CD4-positive, alpha-beta T cell (primary cell): ENCODE results near the gene BRF1. TPM values are rescaled to one million over a fixed set of nuclear protein-coding genes. Genes with fewer than 3 reads are reported as not detected.

ENCODE experiments used
- ATAC-seq: fragments of 200-7000 bp; cut with Tn5 transposase; one replicate; pipeline ENCODE4 v1.10.0; 2022; ENCODE audit warnings: mild to moderate bottlenecking; ENCODE audit not compliant: poor library complexity
- CTCF ChIA-PET: fragments of 350-600 bp; sonication (Branson Sonifier 250); formaldehyde crosslinking; loops from one replicate; lab custom pipeline; 2021; ENCODE audit warnings: antibody characterized with exemption, inconsistent platforms; lab: Charles Lee
- POLR2A ChIA-PET: fragments of 350-600 bp; sonication (Branson Sonifier 250); formaldehyde crosslinking; loops from one replicate; lab custom pipeline; 2021; ENCODE audit warnings: antibody characterized with exemption, inconsistent platforms; lab: Charles Lee
- DNase-seq, 14 experiments: peaks; one replicate each; pipeline ENCODE4 v3.0.0-alpha.2; 2013 to 2020; ENCODE audit warnings: mixed read lengths in 2 of 14
- H3K27ac ChIP-seq, 2 donors: one replicate each; pipeline versions ENCODE4 v1.5.1 to v1.7.0; 2013; ENCODE audit warnings: low read length in 2 of 2, low read depth in 1 of 2, mild to moderate bottlenecking in 1 of 2
- H3K27me3 ChIP-seq, 2 experiments: 1 replicate in 1 of 2; 2 replicates in 1 of 2; pipeline versions ENCODE4 v1.6.1 to v1.7.0; 2013; ENCODE audit warnings: low read length in 2 of 2, control low read depth in 1 of 2, mild to moderate bottlenecking in 1 of 2, moderate library complexity in 1 of 2; ENCODE audit not compliant: insufficient read depth in 2 of 2, control insufficient read depth in 1 of 2
- H3K36me3 ChIP-seq: one replicate; pipeline ENCODE4 v1.6.1; 2013; ENCODE audit warnings: low read length, control low read depth; ENCODE audit not compliant: insufficient read depth
- H3K4me1 ChIP-seq: one replicate; pipeline ENCODE4 v1.6.1; 2013; ENCODE audit warnings: low read length, control low read depth; ENCODE audit not compliant: insufficient read depth
- H3K4me3 ChIP-seq: one replicate; pipeline ENCODE4 v1.5.1; 2013; ENCODE audit warnings: mild to moderate bottlenecking, low read length, moderate library complexity
- H3K9me3 ChIP-seq, 2 experiments: 1 replicate in 1 of 2; 2 replicates in 1 of 2; pipeline versions ENCODE4 v1.6.1 to v1.7.0; 2013; ENCODE audit warnings: low read length in 2 of 2, mild to moderate bottlenecking in 2 of 2, control low read depth in 1 of 2, moderate library complexity in 1 of 2; ENCODE audit not compliant: control insufficient read depth in 1 of 2, insufficient read depth in 1 of 2
- H3K27ac Mint-ChIP-seq: one replicate; pipeline ENCODE4 v1.8.0; 2020; ENCODE audit warnings: mixed read lengths
- H3K27me3 Mint-ChIP-seq: one replicate; pipeline ENCODE4 v1.8.0; 2021; ENCODE audit warnings: mixed read lengths
- H3K36me3 Mint-ChIP-seq: one replicate; pipeline ENCODE4 v1.8.0; 2021; ENCODE audit warnings: low read depth, mixed read lengths
- H3K4me1 Mint-ChIP-seq: one replicate; pipeline ENCODE4 v1.8.0; 2021; ENCODE audit warnings: low read depth, mixed read lengths
- H3K4me3 Mint-ChIP-seq: one replicate; pipeline ENCODE4 v1.8.0; 2020; ENCODE audit warnings: mild to moderate bottlenecking, mixed read lengths
- H3K9me3 Mint-ChIP-seq: one replicate; pipeline ENCODE4 v1.8.0; 2020; ENCODE audit warnings: mixed read lengths
- intact Hi-C, 2 experiments: fragments of 100-400 bp; cut with DNase I in 1 of 2; cut with micrococcal nuclease in 1 of 2; formaldehyde crosslinking; loops; one replicate each; pipeline versions ENCODE4 v1.15.1 to v1.9.0; 2023 to 2025; cut with DNase I, micrococcal nuclease
- total RNA-seq, 174 experiments: library from RNA in 2 of 174; stranded (reverse) in 2 of 174; gene quantifications; one replicate each; pipeline ENCODE4 v1.2.3 and lab custom pipeline; 2021 to 2026
- TF ChIP-seq, protein P1 (sequence below): fragments of 200-600 bp; IDR thresholded peaks from one replicate; pipeline ENCODE4 v1.8.0; 2022; ENCODE audit warnings: antibody characterized with exemption, mild to moderate bottlenecking

Gene BRF1
- total RNA-seq, 2 experiments from 2014 or later, result 77.4 to 77.7 TPM

DNA sequence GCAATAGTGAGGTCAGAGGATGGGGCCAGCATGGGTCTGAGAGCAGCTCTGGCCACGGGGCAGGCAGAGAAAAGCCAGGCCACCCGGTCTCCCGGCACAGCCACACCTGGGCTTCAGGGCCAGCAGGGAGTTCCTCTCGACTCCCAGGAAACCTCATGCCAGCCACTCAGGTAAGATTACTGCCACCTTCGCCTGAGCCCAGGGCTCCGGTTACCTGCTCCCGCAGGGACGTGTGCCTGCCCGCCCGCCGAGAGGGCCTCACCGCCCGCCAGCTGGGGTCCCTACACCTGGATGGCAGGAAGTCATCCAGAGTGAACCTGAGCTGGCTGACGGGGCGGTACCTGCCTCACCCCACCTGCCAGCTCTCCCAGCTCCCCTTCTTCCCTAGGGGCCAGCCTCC is 139.5 kb downstream of the BRF1 start:
- Mint-ChIP-seq H3K27ac (no peak overlapping the region), H3K36me3 (no peaks in the 10 kb centered on the region), H3K9me3 (no peaks in the 10 kb centered on the region), H3K27me3 (peaks cover 5% of the 10 kb centered on the region), H3K4me3 (no peak overlapping the region), H3K4me1 (no peaks in the 10 kb centered on the region)
- no peaks in the 10 kb centered on the region for H3K4me1 ChIP-seq
- peaks cover 2 to 3% of the 10 kb centered on the region in 2 experiments for H3K27me3 ChIP-seq
- no peak for DNase-seq
- ChIA-PET CTCF (no interaction called here), POLR2A (no interaction called here)
- H3K36me3 ChIP-seq, result no peaks in the 10 kb centered on the region
- intact Hi-C loops, result no loop called here
- TF ChIP-seq, protein P1, sequence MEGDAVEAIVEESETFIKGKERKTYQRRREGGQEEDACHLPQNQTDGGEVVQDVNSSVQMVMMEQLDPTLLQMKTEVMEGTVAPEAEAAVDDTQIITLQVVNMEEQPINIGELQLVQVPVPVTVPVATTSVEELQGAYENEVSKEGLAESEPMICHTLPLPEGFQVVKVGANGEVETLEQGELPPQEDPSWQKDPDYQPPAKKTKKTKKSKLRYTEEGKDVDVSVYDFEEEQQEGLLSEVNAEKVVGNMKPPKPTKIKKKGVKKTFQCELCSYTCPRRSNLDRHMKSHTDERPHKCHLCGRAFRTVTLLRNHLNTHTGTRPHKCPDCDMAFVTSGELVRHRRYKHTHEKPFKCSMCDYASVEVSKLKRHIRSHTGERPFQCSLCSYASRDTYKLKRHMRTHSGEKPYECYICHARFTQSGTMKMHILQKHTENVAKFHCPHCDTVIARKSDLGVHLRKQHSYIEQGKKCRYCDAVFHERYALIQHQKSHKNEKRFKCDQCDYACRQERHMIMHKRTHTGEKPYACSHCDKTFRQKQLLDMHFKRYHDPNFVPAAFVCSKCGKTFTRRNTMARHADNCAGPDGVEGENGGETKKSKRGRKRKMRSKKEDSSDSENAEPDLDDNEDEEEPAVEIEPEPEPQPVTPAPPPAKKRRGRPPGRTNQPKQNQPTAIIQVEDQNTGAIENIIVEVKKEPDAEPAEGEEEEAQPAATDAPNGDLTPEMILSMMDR, result no peak
- H3K27ac ChIP-seq, result no peak overlapping the region
- H3K9me3 ChIP-seq, result peaks cover 0 to 11% of the 10 kb centered on the region in 2 experiments
- no peak overlapping the region for H3K4me3 ChIP-seq
- no peak for ATAC-seq

DNA sequence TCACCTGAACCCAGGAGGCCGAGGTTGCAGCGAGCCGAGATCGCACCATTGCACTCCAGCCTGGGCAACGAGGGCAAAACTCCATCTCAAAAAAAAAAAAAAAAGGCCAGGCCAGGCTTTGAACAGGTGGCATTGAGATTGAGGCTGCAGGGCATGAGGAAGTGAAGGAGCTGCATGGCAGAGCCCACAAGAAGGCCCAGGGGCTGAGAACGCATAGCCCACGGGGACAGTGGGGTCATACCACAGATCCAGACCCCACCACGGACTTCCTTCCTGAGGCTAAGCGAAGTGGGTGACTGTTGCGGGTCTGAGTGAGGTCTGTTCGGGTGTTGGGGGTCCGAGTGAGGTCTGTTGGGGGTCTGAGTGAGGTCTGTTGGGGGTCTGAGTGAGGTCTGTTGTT is 140.0 kb downstream of the BRF1 start:
- Mint-ChIP-seq H3K9me3 (no peaks in the 10 kb centered on the region), H3K4me3 (no peak overlapping the region), H3K27me3 (peaks cover 5% of the 10 kb centered on the region), H3K36me3 (no peaks in the 10 kb centered on the region), H3K4me1 (no peaks in the 10 kb centered on the region), H3K27ac (no peak overlapping the region)
- no peaks in the 10 kb centered on the region for H3K4me1 ChIP-seq
- no peak for DNase-seq
- H3K9me3 ChIP-seq, result peaks cover 0 to 5% of the 10 kb centered on the region in 2 experiments
- H3K4me3 ChIP-seq, result no peak overlapping the region
- no peak for ATAC-seq
- no peaks in the 10 kb centered on the region for H3K36me3 ChIP-seq
- no peaks in the 10 kb centered on the region for H3K27me3 ChIP-seq
- intact Hi-C loops, result no loop called here
- H3K27ac ChIP-seq, result no peak overlapping the region
- TF ChIP-seq, protein P1, result no peak
- ChIA-PET CTCF (no interaction called here), POLR2A (no interaction called here)

DNA sequence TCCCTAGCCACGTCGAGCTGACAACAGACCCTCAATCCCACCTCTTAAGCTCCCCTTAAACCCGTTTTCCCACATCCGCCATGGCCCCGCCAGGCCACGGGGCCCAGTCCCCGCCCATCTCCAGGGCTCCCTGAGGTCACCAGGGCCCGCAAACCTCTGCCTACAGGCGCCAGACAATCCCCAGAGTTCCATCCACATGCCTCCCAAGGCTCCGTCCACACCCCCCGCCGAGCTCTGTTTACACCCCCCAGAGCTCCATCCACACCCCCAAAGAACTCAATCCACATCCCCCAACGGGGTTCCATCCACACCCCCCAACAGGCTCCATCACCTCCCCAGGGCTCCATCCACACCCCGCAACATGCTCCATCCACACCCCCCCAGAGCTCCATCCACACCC is 141.5 kb downstream of the BRF1 start:
- Histone ChIP-seq H3K9me3 (peaks cover 0 to 5% of the 10 kb centered on the region in 2 experiments), H3K4me3 (no peak overlapping the region), H3K4me1 (no peaks in the 10 kb centered on the region), H3K27me3 (no peaks in the 10 kb centered on the region), H3K36me3 (no peaks in the 10 kb centered on the region), H3K27ac (no peak overlapping the region)
- no peak for ATAC-seq
- ChIA-PET CTCF (no interaction called here), POLR2A (no interaction called here)
- DNase-seq, result no peak
- Mint-ChIP-seq H3K27me3 (no peaks in the 10 kb centered on the region), H3K9me3 (no peaks in the 10 kb centered on the region), H3K4me3 (no peak overlapping the region), H3K36me3 (no peaks in the 10 kb centered on the region), H3K27ac (no peak overlapping the region), H3K4me1 (no peaks in the 10 kb centered on the region)
- intact Hi-C loops, result no loop called here
- TF ChIP-seq, protein P1, result no peak

Other genes with a start within 250 kb of the BRF1 start
- 10 to 100 TPM; 64.4 to 66.7 TPM for gene GPR132, start 235.6 kb downstream of the BRF1 start, total RNA-seq
- gene JAG2, start 132.2 kb downstream of the BRF1 start, total RNA-seq, result 1 to 10 TPM in 1 of 2 experiments, under 1 TPM in 1; 0.66 to 1.3 TPM
- 1 to 10 TPM; 9.0 to 9.2 TPM for gene NUDT14, start 119.7 kb downstream of the BRF1 start, total RNA-seq
- 10 to 100 TPM; 36.9 to 37.6 TPM for gene BTBD6, start 52.5 kb downstream of the BRF1 start, total RNA-seq
- gene PACS2, start 13.7 kb upstream of the BRF1 start, total RNA-seq, result 10 to 100 TPM; 57.7 to 61.5 TPM
- gene TEX22, start 97.5 kb upstream of the BRF1 start, total RNA-seq, result 1 to 10 TPM; 1.3 to 2.8 TPM
- gene MTA1, start 118.8 kb upstream of the BRF1 start, total RNA-seq, result 100 to 1,000 TPM; 107 to 113 TPM
- gene CRIP2, start 173.8 kb upstream of the BRF1 start, total RNA-seq, result 10 to 100 TPM; 62.5 to 68.3 TPM
- 100 to 1,000 TPM; 250 to 258 TPM for gene CRIP1, start 185.9 kb upstream of the BRF1 start, total RNA-seq
- 100 to 1,000 TPM; 102 to 108 TPM for gene TEDC1, start 190.2 kb upstream of the BRF1 start, total RNA-seq
- gene TMEM121, start 225.6 kb upstream of the BRF1 start, total RNA-seq, result 1 to 10 TPM; 1.6 to 1.7 TPM